K562 (cell line): Measurements from ENCODE around the gene FUZ. TPM values are rescaled to one million over a fixed set of nuclear protein-coding genes. Genes with fewer than 3 reads are reported as not detected.

Experiments
- AFF1 ChIP-seq, 2 experiments: fragments of 450-650 bp; IDR thresholded peaks; 2 replicates each; pipeline ENCODE4 v1.6.1; 2018; ENCODE audit warnings: mild to moderate bottlenecking in 2 of 2, low read depth in 1 of 2; ENCODE audit not compliant: partially characterized antibody in 2 of 2
- DIDO1 ChIP-seq: fragments of 450-650 bp; IDR thresholded peaks from 2 replicates; pipeline ENCODE4 v1.6.1; 2016; ENCODE audit warnings: low read depth, missing biosample characterization, missing genetic modification characterization
- FOXM1 ChIP-seq, 2 experiments: fragments of 450-650 bp in 1 of 2; sonication (generic) in 1 of 2; formaldehyde crosslinking in 1 of 2; IDR thresholded peaks; 2 replicates each; pipeline versions ENCODE4 v1.6.1 to v1.9.0; 2017 to 2022; ENCODE audit warnings: low read depth in 2 of 2, mild to moderate bottlenecking in 2 of 2, missing genetic modification reagents in 1 of 2, moderate library complexity in 1 of 2
- HSF4 ChIP-seq: fragments of 250-450 bp; sonication (Bioruptor Pico); IDR thresholded peaks from 2 replicates; pipeline ENCODE4 v2.1.2; 2022; ENCODE audit warnings: mild to moderate bottlenecking, moderate library complexity, borderline replicate concordance
- SNRNP70 ChIP-seq: fragments of 200-400 bp; formaldehyde crosslinking; optimal IDR thresholded peaks from 2 replicates; pipeline ENCODE3; 2017; ENCODE audit warnings: low read depth, low read length
- ZKSCAN1 ChIP-seq: fragments of 150-350 bp; IDR thresholded peaks from 2 replicates; pipeline ENCODE4 v1.6.1; 2016; ENCODE audit warnings: low read depth, low read length
- ZNF140 ChIP-seq: fragments of 250-450 bp; sonication (Bioruptor Pico); IDR thresholded peaks from 2 replicates; pipeline ENCODE4 v1.8.0; 2021; ENCODE audit warnings: moderate library complexity, mild to moderate bottlenecking, inconsistent platforms
- ZNF165 ChIP-seq: fragments of 250-450 bp; sonication (Bioruptor Pico); IDR thresholded peaks from 2 replicates; pipeline ENCODE4 v1.4.0; 2020; ENCODE audit warnings: borderline replicate concordance
- polyA plus RNA-seq, 8 experiments: library from polyadenylated mRNA; depleted of rRNA in 4 of 8; stranded (reverse) in 5 of 8; unstranded in 3 of 8; fragments of >200 nt; fragmentation: Nextera tagmentation in 2 of 8; fragmentation: Illumina TruSeq in 1 of 8; extraction: Ambion mirVana in 2 of 8; extraction: Trizol in 1 of 8; gene quantifications; 2 replicates each; pipeline versions ENCODE4 v1.2.1 to v1.2.3, GENCODE V29; 2011 to 2014; ENCODE audit warnings: inconsistent platforms in 1 of 8, missing spikeins in 1 of 8
- total RNA-seq, 7 experiments: library from RNA; depleted of rRNA in 6 of 7; stranded (reverse); fragments of >200 nt in 6 of 7; fragmentation: Illumina TruSeq in 2 of 7; extraction: Trizol in 2 of 7; gene quantifications; 2 replicates each; pipeline versions ENCODE4 v1.2.1 to v1.2.3, GENCODE V29; 2011 to 2021; ENCODE audit warnings: low replicate concordance in 1 of 7
- TF ChIP-seq, protein P1 (sequence below): fragments of 450-650 bp; IDR thresholded peaks from 2 replicates; pipeline ENCODE4 v1.7.0; 2016; ENCODE audit warnings: borderline replicate concordance
- TF ChIP-seq, protein P2 (sequence below), 2 experiments: fragments of 450-650 bp; conservative IDR thresholded peaks; 2 replicates each; pipeline ENCODE4 v1.6.1; 2017; ENCODE audit warnings: mild to moderate bottlenecking in 2 of 2, moderate library complexity in 2 of 2
- TF ChIP-seq, protein P3 (sequence below): fragments of 250-450 bp; sonication (Bioruptor Pico); IDR thresholded peaks from 2 replicates; pipeline ENCODE4 v1.8.0; 2021; ENCODE audit warnings: moderate library complexity, mild to moderate bottlenecking, inconsistent platforms
- TF ChIP-seq, protein P4 (sequence below): fragments of 250-450 bp; sonication (Bioruptor Pico); IDR thresholded peaks from 2 replicates; pipeline ENCODE4 v1.8.0; 2021; ENCODE audit warnings: borderline replicate concordance, mild to moderate bottlenecking, moderate library complexity; ENCODE audit not compliant: poor library complexity, severe bottlenecking

The FUZ gene
- total and polyA plus RNA-seq, 9 of the 15 experiments (the other 6 are each of a cell fraction or from before 2014, with no cell fraction given) = 0.17 to 7.6 (median 3.6) TPM; not detected in 1

DNA sequence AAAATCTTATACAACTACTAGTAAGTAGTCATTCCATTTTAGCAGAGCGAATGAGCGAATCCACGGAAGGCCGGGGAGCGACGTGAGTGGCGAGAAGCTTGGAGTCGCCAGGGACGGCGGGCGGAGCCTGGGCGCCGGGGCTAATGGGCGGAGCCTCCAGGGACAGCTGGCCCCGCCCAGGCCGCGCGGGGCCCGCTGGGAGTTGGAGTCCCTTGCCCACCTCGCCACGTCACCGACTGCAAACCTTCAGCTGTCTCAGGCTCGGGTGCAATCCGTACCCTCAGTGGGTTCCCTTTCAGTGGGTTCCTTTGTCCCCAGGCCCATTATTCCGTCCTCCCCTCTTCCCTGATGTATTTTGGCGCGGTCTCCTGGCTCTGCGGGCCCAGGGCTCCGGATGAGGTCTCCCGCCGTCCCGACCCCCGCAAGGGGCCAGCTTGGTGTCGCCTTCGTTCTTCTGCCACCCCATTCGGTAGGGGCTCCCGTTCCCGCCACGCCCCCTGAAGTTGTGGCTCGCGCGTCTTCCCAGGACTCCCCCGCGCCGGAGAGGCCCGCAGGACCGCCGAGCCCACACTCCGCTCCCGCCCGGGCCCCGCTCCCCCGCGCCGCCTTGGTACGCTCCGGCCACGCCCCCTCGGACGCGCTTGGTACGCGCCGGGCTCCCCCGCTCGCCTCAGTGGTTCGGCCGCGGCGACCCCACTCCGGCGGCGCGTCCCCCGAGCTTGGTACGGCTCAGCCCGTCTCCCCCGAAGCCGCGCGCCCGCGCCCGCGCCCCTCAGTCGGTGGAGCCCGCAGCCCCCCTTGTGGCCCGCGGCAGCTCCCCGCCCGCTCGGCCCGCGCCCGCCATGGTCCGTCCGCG, 37.6 kb upstream of the FUZ start, which contains the start of gene PTOV1 (continued):
- TF ChIP-seq ZNF140 (CRISPR knock-in tag) (no peak), DIDO1 (tag) (no peak), ZKSCAN1 (no peak), HSF4 (CRISPR knock-in tag) (no peak), SNRNP70 (no peak), FOXM1 (IDR thresholded peaks at IDR 0.05; ENCODE audit: low read depth) (no peak), FOXM1 (CRISPR knock-in tag; IDR thresholded peaks at IDR 0.05; ENCODE audit: low read depth) (no peak), AFF1 (IDR thresholded peaks at IDR 0.05; ENCODE audit: low read depth in 1 of 2, partially characterized antibody in 2 of 2) (peak; percentile 16 to 84), ZNF165 (no peak)
- TF ChIP-seq, protein P1, sequence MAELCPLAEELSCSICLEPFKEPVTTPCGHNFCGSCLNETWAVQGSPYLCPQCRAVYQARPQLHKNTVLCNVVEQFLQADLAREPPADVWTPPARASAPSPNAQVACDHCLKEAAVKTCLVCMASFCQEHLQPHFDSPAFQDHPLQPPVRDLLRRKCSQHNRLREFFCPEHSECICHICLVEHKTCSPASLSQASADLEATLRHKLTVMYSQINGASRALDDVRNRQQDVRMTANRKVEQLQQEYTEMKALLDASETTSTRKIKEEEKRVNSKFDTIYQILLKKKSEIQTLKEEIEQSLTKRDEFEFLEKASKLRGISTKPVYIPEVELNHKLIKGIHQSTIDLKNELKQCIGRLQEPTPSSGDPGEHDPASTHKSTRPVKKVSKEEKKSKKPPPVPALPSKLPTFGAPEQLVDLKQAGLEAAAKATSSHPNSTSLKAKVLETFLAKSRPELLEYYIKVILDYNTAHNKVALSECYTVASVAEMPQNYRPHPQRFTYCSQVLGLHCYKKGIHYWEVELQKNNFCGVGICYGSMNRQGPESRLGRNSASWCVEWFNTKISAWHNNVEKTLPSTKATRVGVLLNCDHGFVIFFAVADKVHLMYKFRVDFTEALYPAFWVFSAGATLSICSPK = no peak
- TF ChIP-seq, protein P2, sequence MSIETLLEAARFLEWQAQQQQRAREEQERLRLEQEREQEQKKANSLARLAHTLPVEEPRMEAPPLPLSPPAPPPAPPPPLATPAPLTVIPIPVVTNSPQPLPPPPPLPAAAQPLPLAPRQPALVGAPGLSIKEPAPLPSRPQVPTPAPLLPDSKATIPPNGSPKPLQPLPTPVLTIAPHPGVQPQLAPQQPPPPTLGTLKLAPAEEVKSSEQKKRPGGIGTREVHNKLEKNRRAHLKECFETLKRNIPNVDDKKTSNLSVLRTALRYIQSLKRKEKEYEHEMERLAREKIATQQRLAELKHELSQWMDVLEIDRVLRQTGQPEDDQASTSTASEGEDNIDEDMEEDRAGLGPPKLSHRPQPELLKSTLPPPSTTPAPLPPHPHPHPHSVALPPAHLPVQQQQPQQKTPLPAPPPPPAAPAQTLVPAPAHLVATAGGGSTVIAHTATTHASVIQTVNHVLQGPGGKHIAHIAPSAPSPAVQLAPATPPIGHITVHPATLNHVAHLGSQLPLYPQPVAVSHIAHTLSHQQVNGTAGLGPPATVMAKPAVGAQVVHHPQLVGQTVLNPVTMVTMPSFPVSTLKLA (conservative IDR thresholded peaks at IDR 0.05) = peak; percentile 74 to 90
- TF ChIP-seq, protein P3, sequence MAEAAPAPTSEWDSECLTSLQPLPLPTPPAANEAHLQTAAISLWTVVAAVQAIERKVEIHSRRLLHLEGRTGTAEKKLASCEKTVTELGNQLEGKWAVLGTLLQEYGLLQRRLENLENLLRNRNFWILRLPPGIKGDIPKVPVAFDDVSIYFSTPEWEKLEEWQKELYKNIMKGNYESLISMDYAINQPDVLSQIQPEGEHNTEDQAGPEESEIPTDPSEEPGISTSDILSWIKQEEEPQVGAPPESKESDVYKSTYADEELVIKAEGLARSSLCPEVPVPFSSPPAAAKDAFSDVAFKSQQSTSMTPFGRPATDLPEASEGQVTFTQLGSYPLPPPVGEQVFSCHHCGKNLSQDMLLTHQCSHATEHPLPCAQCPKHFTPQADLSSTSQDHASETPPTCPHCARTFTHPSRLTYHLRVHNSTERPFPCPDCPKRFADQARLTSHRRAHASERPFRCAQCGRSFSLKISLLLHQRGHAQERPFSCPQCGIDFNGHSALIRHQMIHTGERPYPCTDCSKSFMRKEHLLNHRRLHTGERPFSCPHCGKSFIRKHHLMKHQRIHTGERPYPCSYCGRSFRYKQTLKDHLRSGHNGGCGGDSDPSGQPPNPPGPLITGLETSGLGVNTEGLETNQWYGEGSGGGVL (CRISPR knock-in tag) = no peak
- TF ChIP-seq, protein P4, sequence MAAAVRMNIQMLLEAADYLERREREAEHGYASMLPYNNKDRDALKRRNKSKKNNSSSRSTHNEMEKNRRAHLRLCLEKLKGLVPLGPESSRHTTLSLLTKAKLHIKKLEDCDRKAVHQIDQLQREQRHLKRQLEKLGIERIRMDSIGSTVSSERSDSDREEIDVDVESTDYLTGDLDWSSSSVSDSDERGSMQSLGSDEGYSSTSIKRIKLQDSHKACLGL = no peak
